Calu3 (cell line): ENCODE data around the gene CPNE8. TPM values are rescaled to one million over a fixed set of nuclear protein-coding genes. Genes with fewer than 3 reads are reported as not detected.

Experiments used
- BruUV-seq: library from RNA; stranded (reverse); fragments of 400-500 nt; replicated peaks from 2 replicates; lab custom pipeline; 2021; lab: Mats Ljungman, UMichigan
- CTCF ChIA-PET: fragments of 300-600 bp; sonication (Branson Sonifier 250); formaldehyde crosslinking; loops from one replicate; lab custom pipeline; 2022; ENCODE audit warnings: antibody characterized with exemption; lab: Charles Lee
- DNase-seq: peaks from one replicate; pipeline ENCODE4 v3.0.0; 2022
- H3K27ac Mint-ChIP-seq: one replicate; pipeline ENCODE4 v1.8.0; 2022; ENCODE audit warnings: mixed read lengths; ENCODE audit not compliant: unreplicated experiment
- H3K27me3 Mint-ChIP-seq: one replicate; pipeline ENCODE4 v1.8.0; 2022; ENCODE audit warnings: mixed read lengths; ENCODE audit not compliant: unreplicated experiment
- H3K36me3 Mint-ChIP-seq: one replicate; pipeline ENCODE4 v1.8.0; 2022; ENCODE audit warnings: mild to moderate bottlenecking, moderate library complexity, mixed read lengths; ENCODE audit not compliant: insufficient read depth, unreplicated experiment
- H3K4me1 Mint-ChIP-seq: one replicate; pipeline ENCODE4 v1.8.0; 2022; ENCODE audit warnings: mild to moderate bottlenecking, low read depth, mixed read lengths; ENCODE audit not compliant: unreplicated experiment
- H3K4me3 Mint-ChIP-seq: one replicate; pipeline ENCODE4 v1.8.0; 2022; ENCODE audit warnings: mild to moderate bottlenecking, low read depth, moderate library complexity, mixed read lengths; ENCODE audit not compliant: unreplicated experiment
- H3K9me3 Mint-ChIP-seq: one replicate; pipeline ENCODE4 v1.8.0; 2022; ENCODE audit warnings: low read depth, mixed read lengths; ENCODE audit not compliant: unreplicated experiment
- CTCF ChIP-seq: fragments of 200-600 bp; IDR thresholded peaks from one replicate; pipeline ENCODE4 v1.8.0; 2022; ENCODE audit warnings: antibody characterized with exemption; ENCODE audit not compliant: unreplicated experiment
- intact Hi-C: fragments of 100-400 bp; cut with micrococcal nuclease; formaldehyde crosslinking; loops from one replicate; pipeline ENCODE4 v1.10.0; 2022; ENCODE audit not compliant: unreplicated experiment
- total RNA-seq: library from RNA; stranded (reverse); gene quantifications from 2 replicates; pipeline ENCODE4 v1.2.3, GENCODE V29; 2022

Gene CPNE8
- total RNA-seq, 1 experiment from 2014 or later: 17.8 TPM

GRCh38 chr12:38695057-38695456, 210.3 kb downstream of the CPNE8 start:
- H3K4me3 Mint-ChIP-seq: no peak overlapping the region
- no TSS peak for BruUV-seq

GRCh38 chr12:38691164-38691563, 214.2 kb downstream of the CPNE8 start:
- Mint-ChIP-seq H3K27ac (no peak overlapping the region), H3K4me1 (no peaks in the 10 kb centered on the region), H3K36me3 (no peaks in the 10 kb centered on the region), H3K27me3 (no peaks in the 10 kb centered on the region), H3K9me3 (no peaks in the 10 kb centered on the region), H3K4me3 (no peak overlapping the region)
- no TSS peak for BruUV-seq
- DNase-seq: no peak
- CTCF ChIA-PET: no interaction called here
- TF ChIP-seq CTCF: no peak
- intact Hi-C loops: no loop called here

More at GRCh38 chr12:38695057-38695456, 210.3 kb downstream of the CPNE8 start:
- no peak for TF ChIP-seq CTCF
- Mint-ChIP-seq H3K4me1 (no peaks in the 10 kb centered on the region), H3K27ac (no peak overlapping the region), H3K9me3 (no peaks in the 10 kb centered on the region), H3K36me3 (no peaks in the 10 kb centered on the region), H3K27me3 (no peaks in the 10 kb centered on the region)
- DNase-seq: no peak
- CTCF ChIA-PET: no interaction called here
- intact Hi-C loops: no loop called here

GRCh38 chr12:38690646-38691045, 214.7 kb downstream of the CPNE8 start:
- no TSS peak for BruUV-seq
- intact Hi-C loops: no loop called here
- CTCF ChIA-PET: no interaction called here
- no peaks in the 10 kb centered on the region for H3K9me3 Mint-ChIP-seq
- no peak for TF ChIP-seq CTCF
- no peak overlapping the region for H3K4me3 Mint-ChIP-seq
- H3K36me3 Mint-ChIP-seq: no peaks in the 10 kb centered on the region
- DNase-seq: no peak
- H3K4me1 Mint-ChIP-seq: no peaks in the 10 kb centered on the region
- H3K27ac Mint-ChIP-seq: no peak overlapping the region
- no peaks in the 10 kb centered on the region for H3K27me3 Mint-ChIP-seq

GRCh38 chr12:38689704-38690103, 215.7 kb downstream of the CPNE8 start:
- H3K36me3 Mint-ChIP-seq: no peaks in the 10 kb centered on the region
- DNase-seq: no peak
- TF ChIP-seq CTCF: no peak
- no peak overlapping the region for H3K4me3 Mint-ChIP-seq
- no peaks in the 10 kb centered on the region for H3K4me1 Mint-ChIP-seq
- intact Hi-C loops: no loop called here
- H3K27ac Mint-ChIP-seq: no peak overlapping the region
- BruUV-seq: no TSS peak
- CTCF ChIA-PET: no interaction called here
- H3K9me3 Mint-ChIP-seq: no peaks in the 10 kb centered on the region
- no peaks in the 10 kb centered on the region for H3K27me3 Mint-ChIP-seq
